ENCODE measurements around the gene HMGB1.
A peak's percentile ranks its signal among the peaks of the same experiment; 100 is the strongest.

The HMGB1 gene

DNA sequence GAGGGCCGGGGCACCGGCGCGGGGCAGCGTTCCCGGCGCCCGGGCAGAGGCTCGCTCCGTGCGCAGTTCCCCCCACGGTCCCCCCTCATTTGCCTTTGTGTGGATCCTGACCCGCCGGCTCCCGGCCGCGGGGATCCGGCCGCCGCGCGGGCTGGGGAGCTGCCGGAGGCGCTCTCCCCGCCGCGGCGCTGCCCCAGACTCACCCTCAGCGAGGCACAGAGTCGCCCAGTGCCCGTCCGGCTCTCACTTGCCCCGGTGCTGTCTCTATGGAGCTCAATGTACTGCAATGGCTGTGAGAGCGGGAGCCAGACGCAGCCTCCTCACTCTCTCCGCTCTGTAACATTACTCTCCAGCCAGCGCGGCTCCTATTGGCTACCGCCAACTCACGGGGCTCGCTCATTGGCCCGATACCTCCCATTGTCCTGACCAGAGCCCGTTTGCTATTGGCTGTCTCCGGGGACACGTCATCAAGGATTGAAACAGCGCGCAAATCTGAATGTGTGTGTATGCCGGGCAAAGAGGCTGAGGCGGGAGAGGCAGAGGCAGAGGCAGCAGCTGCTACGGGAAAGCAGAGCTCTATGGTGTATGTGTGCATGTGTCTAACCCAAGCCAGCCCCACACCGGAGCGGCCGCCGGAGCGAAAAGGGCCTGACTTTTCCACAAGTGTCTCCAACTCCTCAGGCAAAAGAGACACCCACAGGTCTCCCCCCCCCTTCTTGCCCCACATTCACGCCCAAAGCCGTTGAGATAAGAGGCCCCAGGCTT, at the start of gene HMGB1:
HMGB1 (minus strand) TSS at position 344 of the 765 bp plus-strand sequence. CDS start 2,256 bp downstream, outside the sequence.
- DNase-seq = peak; percentile 91

DNA sequence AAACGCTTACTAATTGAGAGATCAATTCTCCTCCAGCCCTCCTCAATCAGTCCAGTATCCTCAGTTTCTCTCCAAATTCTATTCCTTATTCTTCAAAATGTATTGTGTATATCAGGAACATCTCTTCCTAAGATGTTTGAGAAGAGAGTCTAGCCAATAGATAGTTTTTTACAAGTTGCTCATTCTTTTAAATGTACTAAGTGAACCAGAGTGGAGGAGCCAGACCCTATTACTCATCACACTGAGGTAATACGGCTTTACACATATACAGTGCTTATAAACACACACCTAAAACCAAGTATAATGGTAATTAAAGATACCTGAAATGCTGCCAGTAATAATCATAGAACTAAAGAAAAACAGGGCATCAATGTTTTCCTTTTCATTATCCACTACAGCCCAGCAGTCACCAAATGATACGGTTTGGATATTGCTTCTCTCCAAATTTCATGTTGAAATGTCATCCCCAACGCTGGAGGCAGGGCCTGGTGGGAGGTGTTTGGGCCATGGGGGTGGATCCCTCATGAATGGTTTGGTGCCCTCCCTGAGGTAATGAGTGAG, 45.2 kb upstream of the HMGB1 start:
- DNase-seq = no peak

DNA sequence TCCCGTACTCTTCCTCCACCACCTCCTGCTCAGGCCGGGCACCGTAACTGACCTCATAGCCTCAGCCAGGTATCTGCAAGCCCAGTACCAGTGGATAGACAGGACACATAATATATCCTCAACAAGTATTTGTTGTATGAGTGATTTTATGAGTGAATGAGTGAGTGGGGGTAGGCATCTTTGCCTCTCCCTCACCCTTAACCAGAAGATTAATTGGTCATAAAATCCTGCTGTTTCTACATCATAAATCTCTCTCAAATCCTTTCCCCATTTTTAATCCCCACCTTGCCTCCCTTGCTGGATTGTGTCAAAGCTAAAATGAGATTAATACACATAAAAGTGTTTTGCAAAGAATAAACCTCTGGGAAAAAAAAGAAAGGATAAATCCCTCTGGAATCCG, 44.4 kb upstream of the HMGB1 start:
- no peak for DNase-seq

DNA sequence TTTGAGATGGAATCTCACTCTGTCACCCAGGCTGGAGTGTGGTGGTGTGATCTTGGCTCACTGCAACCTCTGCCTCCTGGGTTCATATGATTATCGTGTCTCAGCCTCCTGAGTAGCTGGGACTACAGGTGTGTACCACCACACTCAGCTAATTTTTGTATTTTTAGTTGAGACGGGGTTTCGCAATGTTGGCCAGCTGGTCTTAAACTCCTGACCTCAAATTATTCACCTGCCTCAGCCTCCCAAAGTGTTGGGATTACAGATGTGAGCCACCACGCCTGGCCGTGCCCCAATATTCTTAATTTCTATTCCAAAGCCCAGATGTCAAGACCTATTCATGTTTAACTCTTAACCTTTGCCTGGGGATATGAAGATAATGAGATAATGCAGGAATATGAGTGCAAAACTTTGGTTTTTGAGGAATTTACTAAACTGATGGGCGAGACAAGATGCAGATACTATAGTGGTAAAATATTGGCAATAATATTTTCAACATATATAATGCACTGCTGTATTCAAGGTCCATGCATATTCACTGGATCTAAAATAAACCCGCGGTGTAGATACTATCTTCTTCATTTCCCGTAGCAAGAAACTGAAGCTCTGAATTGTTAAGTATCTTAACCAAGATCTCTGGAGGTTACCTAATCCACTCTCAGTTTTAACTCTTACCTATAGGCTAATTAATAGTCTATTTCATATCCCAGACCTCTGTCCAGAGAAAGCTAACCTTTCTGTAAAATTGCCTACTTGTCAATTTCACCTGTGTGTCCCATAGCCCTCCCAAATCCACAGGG, 43.7 kb upstream of the HMGB1 start:
- DNase-seq = no peak

GRCh38 chr13:30504081-30504480, 38.3 kb upstream of the HMGB1 start:
- DNase-seq = no peak

- no peak for DNase-seq
Observed at GRCh38 chr13:30502237-30502636, 36.5 kb upstream of the HMGB1 start.

GRCh38 chr13:30499338-30499737, 33.6 kb upstream of the HMGB1 start:
- no peak for DNase-seq

GRCh38 chr13:30496147-30496546, 30.4 kb upstream of the HMGB1 start:
- DNase-seq = no peak

GRCh38 chr13:30495746-30496145, 30.0 kb upstream of the HMGB1 start:
- DNase-seq = no peak

DNA sequence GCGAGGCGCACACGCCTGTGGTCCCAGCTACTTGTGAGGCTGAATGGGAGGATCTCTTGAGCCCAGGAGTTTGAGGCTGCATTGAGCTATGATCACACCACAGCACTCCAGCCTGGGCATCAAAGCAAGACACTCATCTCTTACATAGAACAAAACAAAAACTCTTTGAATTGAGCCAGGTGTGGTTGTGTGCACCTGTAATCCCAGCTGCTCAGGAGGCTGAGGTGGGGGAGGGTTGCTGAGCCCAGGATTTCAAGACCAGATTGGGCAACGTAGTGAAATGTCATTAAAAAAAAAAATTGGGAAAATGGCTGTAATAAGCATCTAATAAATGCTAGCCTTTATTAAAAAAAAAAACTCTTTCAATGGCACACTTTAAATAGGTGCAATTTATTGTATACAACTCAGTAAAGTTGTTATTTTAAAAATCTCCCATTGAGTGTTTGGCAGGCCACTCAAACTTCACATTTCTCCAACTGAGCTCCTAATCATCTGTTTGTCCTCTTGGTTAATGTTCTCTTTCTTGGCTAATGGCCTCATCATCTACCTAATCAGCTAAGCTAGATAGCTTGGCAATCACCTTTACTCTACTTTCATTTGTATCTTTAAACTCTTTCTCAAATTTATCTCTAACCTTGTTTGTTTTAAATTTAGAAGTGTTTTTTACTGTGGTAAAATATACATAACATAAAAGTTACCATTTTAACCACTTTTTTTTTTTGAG, 28.1 kb upstream of the HMGB1 start:
- no peak for DNase-seq

DNA sequence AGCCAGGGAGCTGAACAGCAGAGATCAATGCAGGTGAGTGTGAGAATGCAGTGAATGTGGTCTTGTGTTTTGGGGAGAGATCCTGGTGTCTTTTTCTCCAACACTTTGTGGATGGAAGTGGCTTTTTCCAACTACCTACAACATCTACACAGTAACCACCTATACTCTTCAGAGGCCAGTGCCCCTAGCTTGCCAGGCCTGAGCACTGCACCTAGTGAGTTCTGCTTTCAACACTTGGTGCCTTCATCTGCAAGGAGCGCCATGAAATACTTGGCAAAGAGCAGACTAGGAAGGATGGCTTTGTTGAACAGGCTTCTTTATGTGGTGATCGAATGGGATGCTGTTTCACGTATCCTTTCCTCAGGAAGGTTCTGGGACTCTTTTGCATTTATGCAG, 21.3 kb upstream of the HMGB1 start:
- no peak for DNase-seq

- no peak for DNase-seq
Observed at GRCh38 chr13:30486230-30487074, 20.7 kb upstream of the HMGB1 start.

DNA sequence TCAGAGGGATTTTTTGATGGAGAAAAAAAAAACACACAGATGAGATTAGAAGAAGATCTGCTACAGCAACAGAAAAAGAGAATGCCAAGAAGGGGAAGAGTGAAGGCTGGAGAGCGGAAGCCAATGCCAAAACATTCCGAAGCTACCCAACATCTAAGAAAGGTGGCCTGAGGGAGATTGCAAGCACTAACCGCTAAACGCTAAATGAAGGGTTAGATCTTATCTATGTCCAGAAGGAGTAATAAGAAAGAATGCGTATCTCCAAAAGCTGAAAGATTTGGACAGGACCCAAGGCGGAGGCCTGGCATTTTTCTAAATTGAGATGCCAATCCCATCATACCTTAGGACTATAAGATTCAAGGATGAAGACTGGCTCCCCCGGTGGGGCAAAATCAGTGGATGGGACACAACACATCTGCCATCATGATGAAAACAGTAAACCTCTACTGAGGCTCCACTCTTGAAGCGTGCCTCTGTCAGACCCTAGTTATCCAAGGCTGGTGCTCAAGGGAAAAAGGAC, 15.6 kb upstream of the HMGB1 start:
- DNase-seq = no peak

GRCh38 chr13:30480292-30480950, 14.7 kb upstream of the HMGB1 start:
- no peak for DNase-seq

- DNase-seq = no peak
Observed at GRCh38 chr13:30479883-30480219, 14.1 kb upstream of the HMGB1 start.

DNA sequence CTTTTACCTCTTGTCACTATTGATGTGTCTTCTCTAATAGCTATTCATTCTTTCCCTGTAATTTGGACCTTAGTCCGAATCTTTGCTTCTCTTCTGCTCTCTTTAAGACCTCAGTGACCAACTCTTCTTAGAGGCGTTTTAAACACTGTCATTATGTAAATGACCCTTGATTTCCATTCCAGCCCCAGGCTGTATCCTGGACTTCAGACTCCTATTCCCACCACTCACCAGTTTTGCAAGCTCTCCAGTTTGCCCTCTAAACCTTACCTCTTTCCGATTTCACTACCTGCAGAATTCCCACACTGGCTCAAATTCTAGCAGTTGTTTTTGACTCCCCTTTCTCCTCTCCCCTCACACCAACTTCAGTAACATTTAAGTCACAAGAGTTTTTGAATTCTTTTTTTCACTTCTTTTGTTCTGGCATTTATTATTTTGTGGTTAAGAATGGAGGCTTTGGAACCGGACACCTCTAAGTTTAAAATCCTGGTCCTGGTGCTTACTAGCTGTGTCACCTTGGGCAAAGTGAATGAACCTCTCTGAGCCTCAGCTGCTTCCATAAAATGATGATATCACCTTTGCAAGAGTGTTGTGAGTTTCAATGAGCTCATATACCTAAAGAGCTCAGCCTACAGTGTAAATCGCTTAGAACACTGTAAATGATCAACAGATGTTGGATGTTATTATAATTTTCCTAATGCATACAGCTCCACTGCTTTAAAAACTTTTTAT, 13.6 kb upstream of the HMGB1 start:
- DNase-seq = no peak

DNA sequence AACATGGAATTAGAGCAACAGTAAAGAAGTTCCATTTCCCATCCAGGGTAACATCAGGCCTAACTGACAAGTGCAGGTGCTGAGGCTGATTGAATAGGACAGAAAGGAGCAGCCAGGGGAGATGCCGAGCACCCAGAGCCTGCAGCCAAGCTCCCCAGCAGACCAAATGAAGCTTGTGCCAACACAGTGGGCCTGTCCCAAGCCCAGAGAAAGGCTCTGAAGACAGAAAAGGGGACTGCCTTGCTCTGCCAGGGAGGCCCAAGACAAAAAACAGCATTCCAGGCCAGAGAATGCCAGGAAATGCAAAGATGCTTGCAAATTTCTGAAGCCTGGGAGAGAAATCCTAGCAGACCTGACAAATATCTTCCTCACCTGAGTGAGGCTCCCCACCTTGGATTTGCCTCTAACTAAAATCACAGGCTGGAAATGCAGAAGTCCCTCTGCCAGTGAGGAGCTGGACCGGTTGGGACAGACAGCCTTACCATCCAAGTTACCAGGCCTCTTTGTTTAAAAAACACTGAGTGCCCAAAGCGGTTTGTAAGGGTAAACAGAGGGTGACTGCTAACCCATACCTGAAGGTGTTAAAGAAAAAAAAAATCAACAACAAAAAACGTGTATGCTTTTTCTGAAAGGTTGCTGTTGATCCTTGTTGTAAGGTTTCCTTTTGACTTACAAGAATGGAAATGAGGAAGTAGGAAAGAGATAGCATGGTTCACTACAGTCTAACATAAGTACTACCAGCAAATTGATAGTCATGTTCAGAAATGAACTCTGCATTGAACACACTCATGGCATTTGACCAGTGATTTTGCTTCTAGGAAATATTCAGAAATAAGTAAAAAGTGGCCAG, 11.8 kb upstream of the HMGB1 start:
- DNase-seq = no peak

- no peak for DNase-seq
Observed at GRCh38 chr13:30473675-30474074, 7.9 kb upstream of the HMGB1 start.

GRCh38 chr13:30466841-30467252, 1.1 kb upstream of the HMGB1 start:
- DNase-seq = no peak

DNA sequence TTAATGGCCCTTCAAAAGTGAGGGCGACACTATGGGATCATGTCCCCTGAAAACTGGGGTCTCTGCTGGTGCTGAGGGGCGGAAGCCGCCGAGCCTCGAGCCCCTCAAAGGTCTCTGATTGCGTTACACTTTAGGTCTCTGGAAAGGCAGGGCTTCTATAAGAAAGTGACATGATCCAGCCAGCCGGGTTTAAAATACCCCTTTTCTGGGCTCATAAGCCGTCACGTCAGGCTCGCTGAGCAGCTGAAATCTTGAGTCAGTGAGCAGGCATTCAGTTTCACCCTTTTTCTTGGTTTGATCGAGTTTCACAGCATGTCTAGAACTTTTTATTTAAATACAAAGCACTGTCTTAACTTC, 600 bp upstream of the HMGB1 start:
- no peak for DNase-seq
